A673 (cell line): ENCODE data around the gene SLC26A1. TPM values are rescaled to one million over a fixed set of nuclear protein-coding genes. Genes with fewer than 3 reads are reported as not detected.

Experiments
- BruUV-seq: library from RNA; stranded (reverse); fragments of 400-500 nt; replicated peaks from 2 replicates; lab custom pipeline; 2021; lab: Mats Ljungman, UMichigan
- CTCF ChIA-PET: fragments of 300-600 bp; sonication (Branson Sonifier 250); formaldehyde crosslinking; loops from one replicate; lab custom pipeline; 2022; ENCODE audit warnings: antibody characterized with exemption; lab: Charles Lee
- POLR2A ChIA-PET: fragments of 300-600 bp; sonication (Branson Sonifier 250); formaldehyde crosslinking; loops from one replicate; lab custom pipeline; 2022; ENCODE audit warnings: antibody characterized with exemption; ENCODE audit not compliant: low non-redundant PET; lab: Charles Lee
- DNase-seq: peaks from one replicate; pipeline ENCODE4 v3.0.0-alpha.2; 2015; ENCODE audit warnings: low spot score
- H3K27ac ChIP-seq: fragments of 200-600 bp; sonication (generic); 2 replicates; pipeline ENCODE4 v1.5.1; 2016; ENCODE audit warnings: mixed run types, low read depth, mild to moderate bottlenecking, mixed read lengths, antibody characterized with exemption, low read length; ENCODE audit not compliant: poor library complexity, severe bottlenecking
- H3K27me3 ChIP-seq: fragments of 200-600 bp; sonication (generic); replicated peaks from 2 replicates; pipeline ENCODE4 v1.6.1; 2017; ENCODE audit warnings: mixed run types, low read depth, mild to moderate bottlenecking, mixed read lengths, antibody characterized with exemption, low read length; ENCODE audit not compliant: insufficient read depth, poor library complexity
- H3K36me3 ChIP-seq: fragments of 200-600 bp; sonication (generic); 2 replicates; pipeline ENCODE4 v1.6.1; 2016; ENCODE audit warnings: mixed run types, mild to moderate bottlenecking, mixed read lengths, antibody characterized with exemption, low read length; ENCODE audit not compliant: insufficient read depth, poor library complexity, severe bottlenecking
- H3K4me1 ChIP-seq: fragments of 200-600 bp; sonication (generic); 2 replicates; pipeline ENCODE4 v1.6.1; 2017; ENCODE audit warnings: mixed run types, mild to moderate bottlenecking, mixed read lengths, antibody characterized with exemption, low read length; ENCODE audit not compliant: insufficient read depth, poor library complexity, severe bottlenecking
- H3K4me3 ChIP-seq: fragments of 200-600 bp; sonication (generic); 2 replicates; pipeline ENCODE4 v1.5.1; 2016; ENCODE audit warnings: low read depth, mixed run types, mild to moderate bottlenecking, mixed read lengths, low read length; ENCODE audit not compliant: poor library complexity, severe bottlenecking
- H3K9me3 ChIP-seq: fragments of 200-600 bp; sonication (generic); 2 replicates; pipeline ENCODE4 v1.6.1; 2016; ENCODE audit warnings: mixed run types, low read depth, mild to moderate bottlenecking, mixed read lengths, antibody characterized with exemption, low read length; ENCODE audit not compliant: poor library complexity, severe bottlenecking
- CTCF ChIP-seq: fragments of 300-800, 200-600 bp; sonication (generic); conservative IDR thresholded peaks from 2 replicates; pipeline ENCODE4 v1.5.1; 2017; ENCODE audit warnings: low read depth, mild to moderate bottlenecking, antibody characterized with exemption, low read length, moderate library complexity, mixed read lengths
- EZH2 ChIP-seq: fragments of 200-600 bp; sonication (generic); IDR thresholded peaks from 2 replicates; pipeline ENCODE4 v1.6.1; 2017; ENCODE audit warnings: borderline replicate concordance, low read depth, mild to moderate bottlenecking, mixed read lengths, antibody characterized with exemption, low read length; ENCODE audit not compliant: poor library complexity, severe bottlenecking
- intact Hi-C: fragments of 100-400 bp; cut with micrococcal nuclease; formaldehyde crosslinking; loops from one replicate; pipeline ENCODE4 v1.10.0; 2022; ENCODE audit not compliant: unreplicated experiment
- total RNA-seq: library from RNA; stranded (reverse); gene quantifications from 2 replicates; pipeline ENCODE4 v1.2.3, GENCODE V29; 2021

The SLC26A1 gene
- total RNA-seq, 1 experiment from 2014 or later: 0.30 TPM

GRCh38 chr4:995311-996026 is 2.3 kb upstream of the SLC26A1 start:
- no peaks in the 10 kb centered on the region for H3K9me3 ChIP-seq
- H3K27me3 ChIP-seq: peaks cover 40% of the 10 kb centered on the region
- CTCF ChIA-PET: no interaction called here
- no peak overlapping the region for H3K27ac ChIP-seq
- BruUV-seq: no TSS peak
- no peak overlapping the region for H3K4me3 ChIP-seq
- POLR2A ChIA-PET: no interaction called here
- TF ChIP-seq EZH2 (no peak), CTCF (0 out of 2 replicates have a peak, but pooled peaks have one; percentile 13)
- peaks cover 13% of the 10 kb centered on the region for H3K4me1 ChIP-seq
- H3K36me3 ChIP-seq: no peaks in the 10 kb centered on the region
- intact Hi-C loops: no loop called here
- DNase-seq: no peak

- ChIA-PET CTCF (no interaction called here), POLR2A (no interaction called here)
- intact Hi-C loops: no loop called here
- no peaks in the 10 kb centered on the region for H3K36me3 ChIP-seq
- no peaks in the 10 kb centered on the region for H3K9me3 ChIP-seq
- no peak for TF ChIP-seq CTCF
- TF ChIP-seq EZH2: no peak
- DNase-seq: no peak
- no peak overlapping the region for H3K27ac ChIP-seq
- H3K4me3 ChIP-seq: no peak overlapping the region
- no TSS peak for BruUV-seq
- peaks cover 15% of the 10 kb centered on the region for H3K27me3 ChIP-seq
- H3K4me1 ChIP-seq: peaks cover 1% of the 10 kb centered on the region
Observed at GRCh38 chr4:992297-993110, 700 bp downstream of the SLC26A1 start.

- ChIA-PET POLR2A (no interaction called here), CTCF (no interaction called here)
- H3K27me3 ChIP-seq: peaks cover 7% of the 10 kb centered on the region
- H3K4me1 ChIP-seq: no peaks in the 10 kb centered on the region
- DNase-seq: no peak
- intact Hi-C loops: no loop called here
- TF ChIP-seq EZH2: no peak
- TF ChIP-seq CTCF: no peak
- no peaks in the 10 kb centered on the region for H3K9me3 ChIP-seq
- BruUV-seq: no TSS peak
- H3K36me3 ChIP-seq: no peaks in the 10 kb centered on the region
- no peak overlapping the region for H3K4me3 ChIP-seq
- no peak overlapping the region for H3K27ac ChIP-seq
Observed at GRCh38 chr4:991451-992296, 1.5 kb downstream of the SLC26A1 start.
